Right lobe of liver (tissue), 6 donors: Measurements from ENCODE around the gene ROCK2. TPM values are rescaled to one million over a fixed set of nuclear protein-coding genes. Genes with fewer than 3 reads are reported as not detected.

ENCODE experiments used
- ATAC-seq, 4 donors: fragments of 200-7000 bp; cut with Tn5 transposase; one replicate each; pipeline ENCODE4 v1.9.1; 2020; ENCODE audit warnings: mild to moderate bottlenecking in 4 of 4, moderate library complexity in 4 of 4
- DNase-seq, 3 donors: peaks; one replicate each; pipeline ENCODE4 v3.0.0-alpha.2; 2020
- H3K27ac ChIP-seq, 3 donors: fragments of 200-600 bp; one replicate each; pipeline ENCODE4 v1.8.0; 2022
- H3K27me3 ChIP-seq, 2 donors: fragments of 200-600 bp; one replicate each; pipeline ENCODE4 v1.8.0; 2022
- H3K36me3 ChIP-seq, 4 donors: fragments of 200-600 bp; sonication (generic) in 1 of 4; one replicate each; pipeline versions ENCODE4 v1.5.1 to v1.8.0; 2017 to 2022; ENCODE audit warnings: control low read depth in 1 of 4
- H3K4me1 ChIP-seq, 4 donors: fragments of 200-600 bp; sonication (generic) in 1 of 4; one replicate each; pipeline versions ENCODE4 v1.5.1 to v1.8.0; 2017 to 2022; ENCODE audit warnings: control low read depth in 1 of 4
- H3K4me3 ChIP-seq, 3 donors: fragments of 200-600 bp; one replicate each; pipeline ENCODE4 v1.8.0; 2022
- H3K9me3 ChIP-seq, 4 donors: fragments of 200-600 bp; sonication (generic) in 1 of 4; one replicate each; pipeline versions ENCODE4 v1.5.1 to v1.8.0; 2017 to 2022; ENCODE audit warnings: control low read depth in 1 of 4
- POLR2A ChIP-seq: fragments of 450-650 bp; IDR thresholded peaks from one replicate; pipeline ENCODE4 v1.6.1; 2017; ENCODE audit warnings: antibody characterized with exemption, mild to moderate bottlenecking
- WGBS: methylation state at CpG from one replicate; pipeline ENCODE4 v1.1.6; 2018; ENCODE audit warnings: low coverage, low lambda C conversion rate; ENCODE audit not compliant: insufficient coverage; ENCODE audit errors: missing lambda C conversion rate; 5-methylcytosine and 5-hydroxymethylcytosine counted together
- intact Hi-C, 2 donors: fragments of 100-400 bp; cut with DNase I; formaldehyde crosslinking; loops; one replicate each; pipeline versions ENCODE4 v1.11.2 to v1.14.1; 2022
- total RNA-seq, 6 experiments: library from RNA; depleted of rRNA in 2 of 6; stranded (reverse); fragments of >200 nt in 2 of 6; fragmentation: NEBNext Ultra II Directional in 3 of 6; extraction: Animal tissue kit (Norgen Biotek cat#: 25700) in 3 of 6; gene quantifications; one replicate each; pipeline versions ENCODE4 v1.1.0 to v1.2.4, GENCODE V29; 2016 to 2023
- TF ChIP-seq, protein P1 (sequence below), 4 donors: fragments of 200-600 bp in 3 of 4; fragments of 450-650 bp in 1 of 4; IDR thresholded peaks; one replicate each; pipeline versions ENCODE4 v1.5.1 to v1.8.0; 2016 to 2022; ENCODE audit warnings: antibody characterized with exemption in 4 of 4, mild to moderate bottlenecking in 2 of 4
- donor health status: DM: no; HTN: yes; CAD: no.
- donor health status: DM: no; HTN: no; CAD: no.
- donor health status: DM: no; HTN: no; CAD: no.
- donor health status: DM: no; HTN: yes; CAD: no.
- donor health status: DM: no; HTN: yes; CAD: no.

ROCK2 gene
- total RNA-seq, 6 experiments from 2014 or later = 11.6 to 23.9 (median 19.8) TPM

DNA sequence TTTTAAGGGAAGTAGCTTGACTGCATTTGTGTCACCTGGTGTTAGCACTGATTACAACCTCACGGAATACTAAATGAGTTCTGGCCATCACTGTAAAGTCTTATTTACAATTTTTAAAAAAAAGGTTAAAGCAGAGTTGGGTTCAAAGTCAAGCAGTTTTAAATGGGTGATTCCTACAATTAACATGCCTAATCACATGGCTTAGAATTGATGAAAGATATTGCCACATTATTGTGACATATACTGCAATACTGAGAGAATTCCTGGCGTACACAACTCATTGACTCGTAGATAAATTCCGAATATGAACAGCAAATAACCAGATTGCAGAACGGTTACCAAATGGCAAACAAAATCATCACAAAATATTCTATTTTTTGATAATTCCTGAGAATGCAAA, 34.2 kb downstream of the ROCK2 start:
- no peak for TF ChIP-seq POLR2A
- TF ChIP-seq, protein P1, sequence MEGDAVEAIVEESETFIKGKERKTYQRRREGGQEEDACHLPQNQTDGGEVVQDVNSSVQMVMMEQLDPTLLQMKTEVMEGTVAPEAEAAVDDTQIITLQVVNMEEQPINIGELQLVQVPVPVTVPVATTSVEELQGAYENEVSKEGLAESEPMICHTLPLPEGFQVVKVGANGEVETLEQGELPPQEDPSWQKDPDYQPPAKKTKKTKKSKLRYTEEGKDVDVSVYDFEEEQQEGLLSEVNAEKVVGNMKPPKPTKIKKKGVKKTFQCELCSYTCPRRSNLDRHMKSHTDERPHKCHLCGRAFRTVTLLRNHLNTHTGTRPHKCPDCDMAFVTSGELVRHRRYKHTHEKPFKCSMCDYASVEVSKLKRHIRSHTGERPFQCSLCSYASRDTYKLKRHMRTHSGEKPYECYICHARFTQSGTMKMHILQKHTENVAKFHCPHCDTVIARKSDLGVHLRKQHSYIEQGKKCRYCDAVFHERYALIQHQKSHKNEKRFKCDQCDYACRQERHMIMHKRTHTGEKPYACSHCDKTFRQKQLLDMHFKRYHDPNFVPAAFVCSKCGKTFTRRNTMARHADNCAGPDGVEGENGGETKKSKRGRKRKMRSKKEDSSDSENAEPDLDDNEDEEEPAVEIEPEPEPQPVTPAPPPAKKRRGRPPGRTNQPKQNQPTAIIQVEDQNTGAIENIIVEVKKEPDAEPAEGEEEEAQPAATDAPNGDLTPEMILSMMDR (IDR thresholded peaks at IDR 0.05) = no peak
- no peak overlapping the region for H3K4me3 ChIP-seq
- 7% methylated on average over 5 of the region's 5 CpGs for WGBS
- no peaks in the 10 kb centered on the region for H3K27me3 ChIP-seq
- peak; percentile 62 to 79 (median 76) for ATAC-seq
- no peak for DNase-seq
- intact Hi-C loops = no loop called here
- H3K9me3 ChIP-seq = no peaks in the 10 kb centered on the region
- no peaks in the 10 kb centered on the region for H3K36me3 ChIP-seq
- H3K27ac ChIP-seq = peak overlapping the region in 2 of 3 donors; percentile 8 to 35
- peaks cover 0 to 34% (median 14%) of the 10 kb centered on the region in 4 donors for H3K4me1 ChIP-seq

DNA sequence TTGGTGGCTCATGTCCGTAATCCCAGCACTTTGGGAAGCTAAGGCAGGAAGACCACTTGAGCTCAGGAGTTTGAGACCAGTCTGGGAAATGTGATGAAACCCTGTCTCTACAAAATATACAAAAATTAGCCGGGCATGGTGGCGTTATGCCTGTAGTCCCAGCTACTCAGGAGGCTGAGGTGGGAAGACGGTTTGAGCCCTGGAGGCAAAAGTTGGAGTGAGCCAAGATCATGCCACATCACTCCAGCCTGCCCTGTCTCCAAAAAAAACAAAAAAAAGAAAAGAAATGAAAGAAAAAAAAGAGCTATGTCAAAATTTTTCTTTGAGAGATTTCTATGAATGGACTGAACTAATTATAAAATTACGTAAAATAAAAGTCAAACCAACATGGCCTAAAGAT, 34.7 kb downstream of the ROCK2 start:
- 58% methylated on average over 5 of the region's 5 CpGs for WGBS

GRCh38 chr2:11307764-11308415, 36.5 kb downstream of the ROCK2 start:
- 96% methylated on average over 8 of the region's 18 CpGs for WGBS
- H3K36me3 ChIP-seq = no peaks in the 10 kb centered on the region
- DNase-seq (no peak), ATAC-seq (no peak)
- H3K27me3 ChIP-seq = no peaks in the 10 kb centered on the region
- no peak overlapping the region for H3K27ac ChIP-seq
- H3K4me3 ChIP-seq = no peak overlapping the region
- peaks cover 0 to 27% (median 11%) of the 10 kb centered on the region in 4 donors for H3K4me1 ChIP-seq
- intact Hi-C loops = no loop called here
- H3K9me3 ChIP-seq = no peaks in the 10 kb centered on the region
- TF ChIP-seq, protein P1 (IDR thresholded peaks at IDR 0.05) = no peak
- no peak for TF ChIP-seq POLR2A

More for the DNA sequence above, 34.7 kb downstream of the ROCK2 start:
- Histone ChIP-seq H3K4me3 (no peak overlapping the region), H3K4me1 (peaks cover 0 to 30% (median 14%) of the 10 kb centered on the region in 4 donors), H3K36me3 (no peaks in the 10 kb centered on the region), H3K27ac (peak overlapping the region in 2 of 3 donors; percentile 8 to 35), H3K9me3 (no peaks in the 10 kb centered on the region), H3K27me3 (no peaks in the 10 kb centered on the region)
- TF ChIP-seq, protein P1 (IDR thresholded peaks at IDR 0.05) = no peak
- TF ChIP-seq POLR2A = no peak
- ATAC-seq (no peak), DNase-seq (no peak)
- intact Hi-C loops = no loop called here

- intact Hi-C loops = no loop called here
- WGBS = 28% methylated on average over 1 of the region's 1 CpG
- no peaks in the 10 kb centered on the region for H3K27me3 ChIP-seq
- no peak for TF ChIP-seq POLR2A
- TF ChIP-seq, protein P1 (IDR thresholded peaks at IDR 0.05) = no peak
- no peaks in the 10 kb centered on the region for H3K36me3 ChIP-seq
- H3K4me1 ChIP-seq = peaks cover 0 to 27% (median 10%) of the 10 kb centered on the region in 4 donors
- H3K4me3 ChIP-seq = no peak overlapping the region
- H3K27ac ChIP-seq = no peak overlapping the region
- H3K9me3 ChIP-seq = no peaks in the 10 kb centered on the region
- ATAC-seq (peak; percentile 58 to 69 (median 66)), DNase-seq (no peak)
These were observed 38.5 kb downstream of the ROCK2 start for GRCh38 chr2:11305958-11306357.
